WI38 (cell line): Measurements from ENCODE around the gene OR7A5.
"Not testable (repeated sequence)": the region's sequence is repeated elsewhere in the genome, so short reads cannot be mapped to it uniquely, and the experiment has no call there.

Experiments
- H3K4me3 ChIP-seq: 2 replicates; pipeline ENCODE4 v1.5.1; 2011; ENCODE audit warnings: low read depth, mild to moderate bottlenecking, control low read depth, low read length
- TF ChIP-seq, protein P1 (sequence below): IDR thresholded peaks from 2 replicates; pipeline ENCODE4 v1.5.1; 2012; ENCODE audit warnings: low read depth, mild to moderate bottlenecking, control low read depth, low read length

OR7A5 gene

DNA sequence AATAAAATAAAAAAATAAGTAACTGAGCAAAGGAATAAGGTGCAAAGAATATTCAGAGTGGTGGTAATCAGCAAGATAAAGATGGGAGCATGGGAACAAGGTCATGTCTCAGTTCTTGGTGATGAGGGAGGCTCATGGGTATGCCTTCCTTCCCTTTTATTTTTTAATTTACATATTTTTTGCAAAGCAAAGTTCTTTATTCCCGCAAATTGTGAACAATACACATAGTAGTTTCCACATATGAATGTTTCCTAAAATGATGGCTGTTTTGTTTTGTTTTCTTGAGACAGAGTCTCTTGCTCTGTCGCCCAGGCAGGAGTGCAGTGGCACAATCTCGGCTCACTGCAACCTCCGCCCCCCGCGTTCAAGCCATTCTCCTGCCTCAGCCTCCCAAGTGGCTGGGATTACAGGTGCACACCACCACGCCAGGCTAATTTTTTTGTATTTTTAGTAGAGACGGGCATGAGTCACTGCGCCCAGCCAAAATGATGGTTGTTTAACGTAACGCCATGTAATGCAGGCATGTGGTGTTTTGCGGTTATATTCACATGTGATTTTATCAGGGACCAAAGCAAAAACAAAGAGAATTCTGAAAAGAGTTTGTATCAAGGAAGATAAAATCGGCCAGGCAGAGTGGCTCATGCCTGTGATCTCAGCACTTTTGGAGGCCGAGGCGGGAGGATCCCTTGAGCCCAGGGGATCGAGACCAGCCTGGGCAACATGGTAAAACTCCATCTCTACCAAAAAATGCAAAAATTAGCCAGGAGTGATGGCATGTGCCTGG lies 52.2 kb downstream of the OR7A5 start:
- TF ChIP-seq, protein P1, sequence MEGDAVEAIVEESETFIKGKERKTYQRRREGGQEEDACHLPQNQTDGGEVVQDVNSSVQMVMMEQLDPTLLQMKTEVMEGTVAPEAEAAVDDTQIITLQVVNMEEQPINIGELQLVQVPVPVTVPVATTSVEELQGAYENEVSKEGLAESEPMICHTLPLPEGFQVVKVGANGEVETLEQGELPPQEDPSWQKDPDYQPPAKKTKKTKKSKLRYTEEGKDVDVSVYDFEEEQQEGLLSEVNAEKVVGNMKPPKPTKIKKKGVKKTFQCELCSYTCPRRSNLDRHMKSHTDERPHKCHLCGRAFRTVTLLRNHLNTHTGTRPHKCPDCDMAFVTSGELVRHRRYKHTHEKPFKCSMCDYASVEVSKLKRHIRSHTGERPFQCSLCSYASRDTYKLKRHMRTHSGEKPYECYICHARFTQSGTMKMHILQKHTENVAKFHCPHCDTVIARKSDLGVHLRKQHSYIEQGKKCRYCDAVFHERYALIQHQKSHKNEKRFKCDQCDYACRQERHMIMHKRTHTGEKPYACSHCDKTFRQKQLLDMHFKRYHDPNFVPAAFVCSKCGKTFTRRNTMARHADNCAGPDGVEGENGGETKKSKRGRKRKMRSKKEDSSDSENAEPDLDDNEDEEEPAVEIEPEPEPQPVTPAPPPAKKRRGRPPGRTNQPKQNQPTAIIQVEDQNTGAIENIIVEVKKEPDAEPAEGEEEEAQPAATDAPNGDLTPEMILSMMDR = no peak
- H3K4me3 ChIP-seq = no peak overlapping the region

DNA sequence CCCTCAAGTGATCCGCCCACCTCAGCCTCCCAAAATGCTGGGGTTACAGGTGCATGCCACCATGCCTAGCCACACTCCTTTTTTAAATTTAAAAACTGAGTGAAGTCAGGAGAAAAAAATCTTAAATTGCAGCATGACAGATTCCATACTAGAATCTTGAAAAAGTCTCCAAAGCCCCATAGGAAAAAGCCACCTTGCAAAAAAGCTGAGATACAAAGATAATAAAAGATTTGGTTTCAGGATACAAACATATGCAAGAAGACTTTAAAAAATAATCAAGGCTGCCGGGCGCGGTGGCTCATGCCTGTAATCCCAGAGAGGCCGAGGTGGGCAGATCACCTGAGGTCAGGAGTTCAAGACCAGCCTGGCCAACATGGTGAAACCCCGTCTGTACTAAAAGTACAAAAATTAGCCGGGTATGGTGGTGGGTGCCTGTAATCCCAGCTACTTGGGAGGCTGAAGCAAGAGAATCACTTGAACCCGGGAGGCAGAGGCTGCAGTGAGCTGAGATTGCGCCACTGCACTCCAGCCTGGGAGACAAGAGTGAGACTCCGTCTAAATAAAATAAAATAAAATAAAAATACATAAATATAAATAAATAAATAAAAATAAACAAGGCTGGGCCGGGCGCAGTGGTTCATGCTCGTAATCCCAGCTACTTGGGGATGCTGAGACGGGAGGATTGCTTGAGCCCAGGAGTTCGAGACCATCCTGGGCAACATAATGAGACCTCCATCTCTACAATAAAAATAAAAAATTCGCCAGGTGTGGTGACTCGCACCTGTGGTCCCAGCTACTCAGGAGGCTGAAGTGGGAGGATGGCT lies 53.1 kb downstream of the OR7A5 start:
- H3K4me3 ChIP-seq = not testable (repeated sequence)

DNA sequence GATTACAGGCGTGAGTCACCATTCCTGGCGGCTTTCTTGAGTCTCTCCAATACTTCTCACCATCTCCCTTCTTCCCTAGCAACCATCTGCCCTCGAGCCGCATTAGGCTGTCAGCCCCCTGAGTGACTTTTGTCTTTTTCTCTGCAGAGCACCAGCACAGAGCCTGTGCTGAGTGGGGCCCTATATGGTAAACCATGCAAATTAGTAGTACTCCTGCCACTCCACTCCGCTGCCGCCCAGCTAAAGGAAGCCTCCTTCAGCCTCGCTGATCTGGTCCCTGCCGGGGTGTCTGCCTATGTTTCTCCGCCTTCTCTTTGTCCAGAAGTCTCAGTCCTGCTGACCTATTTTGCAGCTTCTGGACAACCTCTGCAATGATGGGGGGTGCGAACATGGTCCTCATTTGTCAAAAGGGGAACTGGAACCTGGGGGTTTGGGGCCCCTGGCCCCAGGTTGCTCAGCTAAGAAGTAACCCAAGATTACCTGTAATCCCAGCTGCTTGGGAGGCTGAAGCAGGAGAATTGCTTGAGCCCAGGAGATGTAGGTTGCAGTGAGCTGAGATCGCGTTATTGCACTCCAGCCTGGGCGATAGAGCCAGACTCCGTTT lies 54.3 kb downstream of the OR7A5 start:
- not testable (repeated sequence) for H3K4me3 ChIP-seq

DNA sequence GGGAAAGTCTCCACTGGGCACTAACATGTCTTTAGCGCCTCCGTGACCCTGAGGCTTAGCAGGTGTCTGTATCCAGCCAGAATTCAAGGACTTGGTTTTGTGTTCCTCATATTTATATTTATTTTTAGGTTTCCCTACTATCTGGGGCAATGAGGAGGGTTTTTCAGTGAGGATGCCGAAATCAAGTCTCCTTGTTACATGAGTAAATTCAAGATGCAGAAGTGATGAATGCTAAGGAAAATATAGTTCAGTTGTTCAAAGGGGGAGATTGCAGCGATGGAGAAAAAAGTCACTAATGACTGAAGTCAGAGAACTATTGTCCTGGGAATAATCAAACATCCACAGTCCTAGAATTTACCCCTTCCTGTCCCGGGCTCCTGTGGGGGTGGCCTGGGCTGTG lies 55.8 kb downstream of the OR7A5 start:
- TF ChIP-seq, protein P1 = no peak
- no peak overlapping the region for H3K4me3 ChIP-seq

DNA sequence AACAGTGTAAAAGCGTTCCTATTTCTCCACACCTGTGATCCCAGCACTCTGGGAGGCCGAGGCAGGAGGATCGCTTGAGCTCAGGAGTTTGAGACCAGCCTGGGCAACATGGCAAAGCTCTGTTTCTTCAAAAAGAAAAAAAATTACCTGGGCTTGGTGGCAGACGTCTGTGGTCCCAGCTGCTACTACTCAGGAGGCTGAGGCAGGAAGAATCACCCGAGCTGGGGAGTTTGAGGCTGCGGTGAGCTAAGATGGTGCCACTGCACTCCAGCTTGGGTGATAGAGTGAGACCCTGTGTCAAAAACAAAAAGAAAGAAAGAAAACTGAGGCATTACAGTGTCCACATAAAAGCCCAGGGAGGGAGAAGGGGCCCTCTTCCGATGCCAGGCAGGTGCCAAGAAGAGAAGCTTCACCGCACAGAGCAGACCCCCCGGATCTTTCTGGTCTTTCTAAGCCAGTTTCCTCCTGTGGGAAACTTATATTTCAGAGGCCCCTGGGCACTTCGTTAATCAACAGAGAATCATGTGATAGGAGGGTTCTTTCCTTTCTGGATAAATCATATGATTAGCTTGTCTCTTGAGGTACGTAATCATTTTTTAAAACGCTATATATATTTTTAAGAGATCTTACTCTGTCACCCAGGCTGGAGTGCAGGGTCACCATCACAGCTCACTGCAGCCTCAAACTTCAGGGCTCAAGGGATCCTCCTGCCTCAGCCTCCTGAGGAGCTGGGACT lies 56.7 kb downstream of the OR7A5 start, which contains the start of gene ADGRE2:
ADGRE2 (minus strand) TSS at position 451 of the 736 bp plus-strand sequence. CDS start 1,804 bp downstream, outside the sequence.
- not testable (repeated sequence) for H3K4me3 ChIP-seq

DNA sequence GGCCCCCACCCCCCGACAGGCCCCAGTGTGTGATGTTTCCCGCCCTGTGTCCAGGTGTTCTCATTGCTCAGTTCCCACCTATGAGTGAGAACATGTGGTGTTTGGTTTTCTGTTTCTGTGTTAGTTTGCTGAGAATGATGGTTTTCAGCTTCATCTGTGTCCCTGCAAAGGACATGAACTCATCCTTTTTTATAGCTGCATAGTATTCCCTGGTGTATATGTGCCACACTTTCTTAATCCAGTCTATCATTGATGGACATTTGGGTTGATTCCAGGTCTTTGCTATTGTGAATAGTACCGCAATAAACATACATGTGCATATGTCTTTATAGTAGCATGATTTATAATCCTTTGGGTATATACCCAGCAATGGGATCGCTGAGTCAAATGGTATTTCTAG lies 57.3 kb downstream of the OR7A5 start:
- H3K4me3 ChIP-seq = not testable (repeated sequence)
